ENCODE results near the gene ST8SIA5.

Gene ST8SIA5

GRCh38 chr18:46675112-46675511 lies 81.7 kb downstream of the ST8SIA5 start:
- no peak for DNase-seq (ENCODE audit: extremely low read depth, low read depth)
- TF ChIP-seq CTCF (IDR thresholded peaks at IDR 0.05; ENCODE audit: low read depth, low read length): no peak

- no peak for TF ChIP-seq CTCF (IDR thresholded peaks at IDR 0.05; ENCODE audit: low read depth, low read length)
- DNase-seq (ENCODE audit: extremely low read depth, low read depth): no peak
These were observed 84.5 kb downstream of the ST8SIA5 start for GRCh38 chr18:46672062-46672970.

DNA sequence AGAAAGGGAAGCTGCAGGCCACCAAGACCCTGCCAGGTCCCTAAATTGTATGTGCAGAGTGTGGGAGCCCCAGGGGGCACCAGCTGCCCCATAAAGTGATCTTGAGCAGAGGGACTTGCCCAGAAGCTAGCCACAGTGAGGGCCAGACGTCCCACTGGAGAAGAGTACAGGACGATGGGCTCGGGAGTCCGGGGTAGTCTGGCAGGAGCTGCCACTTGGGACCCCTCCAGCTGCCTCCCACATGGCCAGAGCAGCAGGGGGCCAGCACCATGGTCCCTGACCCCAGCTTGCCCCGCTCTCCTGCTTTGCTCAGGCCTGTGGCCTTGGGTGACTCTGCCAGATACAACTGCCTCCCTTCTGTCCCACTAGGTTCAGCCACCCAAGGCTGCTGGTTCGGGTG lies 88.2 kb downstream of the ST8SIA5 start:
- no peak for TF ChIP-seq CTCF (IDR thresholded peaks at IDR 0.05; ENCODE audit: low read depth, low read length)
- DNase-seq (ENCODE audit: extremely low read depth, low read depth): no peak

DNA sequence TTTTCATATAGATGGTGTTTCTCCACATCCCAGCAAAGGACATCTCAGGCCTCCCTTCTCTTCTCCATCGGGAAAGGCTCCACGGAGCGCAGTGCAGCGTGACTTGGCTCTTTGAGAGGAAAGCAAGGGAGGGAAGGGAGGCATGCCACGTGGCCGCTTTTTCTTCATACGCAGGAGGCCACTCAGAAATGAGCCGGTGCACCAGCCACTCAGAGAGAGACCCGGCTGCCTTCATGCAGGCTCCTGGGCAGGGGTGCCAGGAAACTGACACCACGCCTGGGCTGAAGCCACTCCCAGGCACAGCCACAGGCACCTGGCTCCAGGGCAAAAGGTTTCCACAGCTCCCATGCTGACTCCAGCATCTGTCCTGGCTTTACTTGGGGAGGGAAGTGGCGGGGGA lies 88.7 kb downstream of the ST8SIA5 start:
- no peak for TF ChIP-seq CTCF (IDR thresholded peaks at IDR 0.05; ENCODE audit: low read depth, low read length)
- DNase-seq (ENCODE audit: extremely low read depth, low read depth): no peak

DNA sequence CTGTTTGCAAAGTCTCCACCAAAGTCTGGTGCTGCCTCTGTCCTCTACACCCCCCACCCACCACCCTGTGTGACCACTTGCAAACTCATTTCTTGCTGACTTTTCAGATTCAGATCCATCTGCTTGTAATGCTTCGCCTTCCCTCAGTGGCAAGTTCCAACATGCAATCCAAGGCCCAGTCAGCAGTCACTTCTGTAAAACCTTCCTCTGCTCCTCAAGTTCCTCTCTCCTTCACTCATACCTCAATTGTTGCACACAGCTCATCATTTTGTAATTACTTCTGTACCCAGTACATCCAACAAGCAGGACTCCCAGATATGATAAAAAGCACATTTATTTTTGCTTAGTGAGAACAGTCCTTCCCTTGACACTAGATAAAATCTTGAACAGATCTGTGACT lies 93.3 kb downstream of the ST8SIA5 start:
- no peak for DNase-seq (ENCODE audit: extremely low read depth, low read depth)
- TF ChIP-seq CTCF (IDR thresholded peaks at IDR 0.05; ENCODE audit: low read depth, low read length): no peak

DNA sequence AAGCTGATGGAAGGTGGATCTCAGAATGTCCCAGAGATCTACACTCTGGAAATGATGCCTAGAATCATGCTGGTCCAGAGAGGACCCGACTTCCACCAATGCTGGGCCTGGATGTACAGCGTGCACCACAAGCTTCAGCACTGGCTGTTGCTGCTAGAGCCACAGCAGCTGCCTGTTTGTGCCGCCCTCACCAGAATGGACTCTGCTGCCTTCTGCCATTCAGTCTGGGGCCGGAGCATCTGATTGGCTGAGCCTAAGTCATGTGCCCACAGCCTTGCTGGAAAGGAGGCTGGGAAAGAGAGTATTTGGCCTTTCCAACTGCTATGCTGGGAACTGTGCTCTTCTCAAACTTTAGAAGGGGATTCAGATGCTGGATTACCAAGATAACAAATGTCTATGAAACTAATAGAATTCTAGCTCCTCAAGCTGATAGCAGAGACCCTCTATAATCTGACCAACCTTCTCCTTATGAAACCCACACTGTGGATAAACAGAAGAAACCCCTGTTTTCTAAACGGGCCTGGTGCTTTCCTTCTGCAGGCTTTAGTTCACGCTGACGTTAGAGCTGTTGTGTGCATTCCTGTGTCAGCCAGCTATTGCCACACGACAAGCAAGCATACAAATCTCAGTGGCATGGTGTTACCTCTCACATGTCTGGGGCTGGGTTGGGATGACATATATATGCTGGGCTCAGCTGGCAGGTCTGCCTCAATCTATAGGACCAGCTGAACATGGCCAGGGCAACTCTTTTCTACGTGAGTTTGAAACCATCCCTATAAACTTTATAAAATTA lies 95.7 kb downstream of the ST8SIA5 start:
- TF ChIP-seq CTCF (IDR thresholded peaks at IDR 0.05; ENCODE audit: low read depth, low read length): no peak
- DNase-seq (ENCODE audit: extremely low read depth, low read depth): no peak

DNA sequence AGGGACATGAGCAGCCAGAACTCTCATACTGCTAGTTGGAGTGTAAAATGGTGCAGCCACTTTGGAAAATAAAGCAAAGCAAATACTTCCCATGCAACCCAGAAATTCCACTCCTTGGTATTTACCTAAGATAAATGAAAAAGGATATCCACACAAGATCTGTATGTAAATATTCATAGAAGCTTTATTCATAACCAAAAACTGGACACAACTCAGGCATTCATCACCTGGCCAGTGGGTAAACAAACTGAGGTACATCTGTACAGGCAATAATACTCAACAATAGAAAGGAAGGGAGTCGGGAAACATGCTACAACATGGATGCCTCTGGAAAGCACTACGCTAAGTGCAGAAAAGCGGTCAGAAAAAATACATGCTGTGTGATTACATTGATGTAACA lies 97.4 kb downstream of the ST8SIA5 start:
- no peak for DNase-seq (ENCODE audit: extremely low read depth, low read depth)
- TF ChIP-seq CTCF (IDR thresholded peaks at IDR 0.05; ENCODE audit: low read depth, low read length): no peak

Data from AG09319 (cell line).